ENCODE results near the gene KLHL17.

GRCh38 chr1:936348-937264 is 23.8 kb upstream of the KLHL17 start:
- no peak for TF ChIP-seq CTCF (IDR thresholded peaks at IDR 0.05; ENCODE audit: low read length)
- TF ChIP-seq EZH2 (optimal IDR thresholded peaks at IDR 0.05; ENCODE audit: low read depth, low read length): no peak
- no peak for TF ChIP-seq EZH2phosphoT487 (IDR thresholded peaks at IDR 0.05; ENCODE audit: low read length)
